SK-N-SH (cell line): ENCODE measurements around the gene KCNG3.

Experiments
- CTCF ChIP-seq: fragments of 200-600 bp; sonication (generic); IDR thresholded peaks from 2 replicates; pipeline ENCODE4 v1.6.1; 2017; ENCODE audit warnings: antibody characterized with exemption, mild to moderate bottlenecking, moderate library complexity
- EP300 ChIP-seq, 2 experiments: IDR thresholded peaks; 2 replicates each; pipeline versions ENCODE4 v1.4.0 to v1.6.1; 2012; ENCODE audit warnings: borderline replicate concordance in 1 of 2, low read depth in 1 of 2, low read length in 1 of 2
- EZH2phosphoT487 ChIP-seq: fragments of 200-600 bp; sonication (generic); IDR thresholded peaks from 2 replicates; pipeline ENCODE4 v1.6.1; 2017; ENCODE audit warnings: low read depth, mixed run types, mild to moderate bottlenecking, antibody characterized with exemption, moderate library complexity, borderline replicate concordance
- GABPA ChIP-seq: IDR thresholded peaks from 2 replicates; pipeline ENCODE4 v1.4.0; 2012; ENCODE audit warnings: low read depth, mild to moderate bottlenecking
- JUND ChIP-seq: IDR thresholded peaks from 2 replicates; pipeline ENCODE4 v1.4.0; 2012
- POLR2AphosphoS5 ChIP-seq: IDR thresholded peaks from 2 replicates; pipeline ENCODE4 v1.6.1; 2012; ENCODE audit warnings: low read depth, low read length
- RAD21 ChIP-seq: IDR thresholded peaks from 2 replicates; pipeline ENCODE4 v1.6.1; 2012; ENCODE audit warnings: mild to moderate bottlenecking, low read length
- RCOR1 ChIP-seq: fragments of 150-350 bp; IDR thresholded peaks from 2 replicates; pipeline ENCODE4 v1.6.1; 2017; ENCODE audit warnings: antibody characterized with exemption, low read length
- RFX5 ChIP-seq: IDR thresholded peaks from 2 replicates; pipeline ENCODE4 v1.6.1; 2012; ENCODE audit warnings: mild to moderate bottlenecking, improper control_type of control experiment, low read length
- USF1 ChIP-seq: IDR thresholded peaks from 2 replicates; pipeline ENCODE4 v1.4.0; 2012; ENCODE audit warnings: low read depth, borderline replicate concordance

DNA sequence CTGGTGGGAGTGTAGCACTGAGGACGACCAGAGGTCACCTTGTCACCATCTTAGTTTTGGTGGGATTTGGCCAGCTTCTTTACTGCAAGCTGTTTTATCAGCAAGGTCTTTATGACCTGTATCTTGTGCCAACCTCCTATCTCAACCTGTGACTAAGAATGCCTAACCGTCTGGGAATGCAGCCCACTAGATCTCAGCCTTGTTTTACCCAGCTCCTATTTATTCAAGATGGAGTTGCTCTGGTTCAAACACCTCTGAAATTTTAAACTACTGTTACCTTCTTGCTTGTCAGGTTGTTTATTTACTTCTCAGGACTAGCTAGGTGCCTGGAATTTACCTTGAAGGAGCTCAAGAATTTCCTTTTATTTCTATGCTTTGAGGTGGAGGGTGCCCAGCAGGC, 9.5 kb upstream of the KCNG3 start:
- TF ChIP-seq RFX5 = no peak
- no peak for TF ChIP-seq CTCF
- TF ChIP-seq USF1 = no peak
- no peak for TF ChIP-seq RCOR1
- no peak for TF ChIP-seq EP300 (IDR thresholded peaks at IDR 0.05; ENCODE audit: borderline replicate concordance in 1 of 2, low read depth in 1 of 2, low read length in 1 of 2)
- no peak for TF ChIP-seq JUND
- TF ChIP-seq EZH2phosphoT487 = no peak
- TF ChIP-seq POLR2AphosphoS5 = no peak
- TF ChIP-seq GABPA = no peak
- TF ChIP-seq RAD21 = no peak
